HUDEP-2 (cell line): Measurements from ENCODE around the gene RNASEH2A.
A peak's percentile ranks its signal among the peaks of the same experiment; 100 is the strongest.
"Not testable (repeated sequence)": the region's sequence is repeated elsewhere in the genome, so short reads cannot be mapped to it uniquely, and the experiment has no call there.

Experiments used
- DNase-seq, 76 experiments: peaks; one replicate each; lab custom pipeline; 2025; ENCODE audit not compliant: unreplicated experiment in 76 of 76; lab: John Stamatoyannopoulos, UW

Gene RNASEH2A

GRCh38 chr19:12825254-12826131, 19.1 kb downstream of the RNASEH2A start:
- DNase-seq: peak in 14 of 76 experiments; percentile 9 to 58 (median 26)

- DNase-seq: peak in 62 of 76 experiments; percentile 19 to 81 (median 59)
Observed at GRCh38 chr19:12828494-12828893, 22.1 kb downstream of the RNASEH2A start.

DNA sequence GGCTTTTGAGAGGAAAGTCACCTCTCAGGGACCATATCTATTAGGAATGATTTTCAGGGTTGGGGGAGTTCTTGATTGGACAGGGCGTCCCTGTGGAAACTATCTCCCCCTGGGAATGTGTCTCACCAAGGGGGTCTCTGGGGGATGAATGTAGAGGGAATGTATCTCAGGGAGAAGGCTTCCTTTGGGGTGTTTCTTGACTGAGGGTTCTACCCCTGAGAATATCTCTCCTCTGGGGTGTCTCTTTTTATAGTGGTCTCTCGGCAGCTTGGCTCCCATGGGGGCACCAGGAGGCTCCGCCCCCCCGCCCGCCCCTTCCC, 27.0 kb downstream of the RNASEH2A start:
- no peak for DNase-seq

DNA sequence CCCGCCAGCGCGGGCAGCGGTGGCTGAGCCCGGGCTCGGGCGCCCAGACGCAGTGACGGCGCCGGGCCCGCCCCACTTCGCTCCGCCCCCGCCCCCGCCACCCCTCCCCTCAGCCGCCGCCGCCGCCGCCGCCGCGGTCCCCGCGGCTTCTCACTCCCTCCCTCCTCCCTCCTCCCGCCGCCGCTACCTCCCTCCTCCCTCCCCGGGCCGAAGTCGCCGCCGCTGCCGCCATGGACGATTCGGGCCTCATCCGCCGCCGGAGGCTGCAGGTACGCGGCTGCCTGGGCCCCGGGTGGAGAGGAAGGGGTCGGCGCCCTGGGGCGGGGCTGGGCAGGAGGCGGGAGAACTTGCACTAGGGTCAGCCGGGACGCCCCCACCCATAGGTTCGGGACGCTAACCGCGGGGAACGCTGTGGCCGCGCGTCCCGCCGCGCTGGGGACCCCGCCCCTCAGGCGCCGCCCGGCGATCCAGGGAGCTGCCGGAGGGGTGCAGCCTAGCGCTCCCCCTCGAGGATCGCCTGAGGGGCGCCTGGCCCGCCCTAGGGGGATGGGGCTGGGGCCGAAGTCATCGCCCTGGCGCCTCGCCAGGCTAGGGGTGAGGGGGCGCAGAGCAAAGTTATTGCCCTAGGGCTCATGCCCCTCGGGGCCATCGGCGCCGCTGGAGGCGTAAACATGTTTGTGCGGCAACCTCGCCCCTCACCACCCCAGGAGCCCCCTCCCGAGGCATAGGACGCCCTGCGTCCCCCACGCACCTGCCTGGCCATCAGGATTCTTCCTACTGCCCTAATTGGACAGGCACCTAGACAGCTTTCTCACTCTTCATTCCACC, 27.6 kb downstream of the RNASEH2A start:
- peak in 22 of 76 experiments; percentile 17 to 58 (median 32) for DNase-seq

GRCh38 chr19:12834566-12834943, 28.2 kb downstream of the RNASEH2A start, which contains the start of gene RTBDN:
RTBDN (minus strand) TSS chr19:12834579; CDS start chr19:12829979, 4,600 bp downstream.
- DNase-seq: peak in 1 of 76 experiments; percentile 12

DNA sequence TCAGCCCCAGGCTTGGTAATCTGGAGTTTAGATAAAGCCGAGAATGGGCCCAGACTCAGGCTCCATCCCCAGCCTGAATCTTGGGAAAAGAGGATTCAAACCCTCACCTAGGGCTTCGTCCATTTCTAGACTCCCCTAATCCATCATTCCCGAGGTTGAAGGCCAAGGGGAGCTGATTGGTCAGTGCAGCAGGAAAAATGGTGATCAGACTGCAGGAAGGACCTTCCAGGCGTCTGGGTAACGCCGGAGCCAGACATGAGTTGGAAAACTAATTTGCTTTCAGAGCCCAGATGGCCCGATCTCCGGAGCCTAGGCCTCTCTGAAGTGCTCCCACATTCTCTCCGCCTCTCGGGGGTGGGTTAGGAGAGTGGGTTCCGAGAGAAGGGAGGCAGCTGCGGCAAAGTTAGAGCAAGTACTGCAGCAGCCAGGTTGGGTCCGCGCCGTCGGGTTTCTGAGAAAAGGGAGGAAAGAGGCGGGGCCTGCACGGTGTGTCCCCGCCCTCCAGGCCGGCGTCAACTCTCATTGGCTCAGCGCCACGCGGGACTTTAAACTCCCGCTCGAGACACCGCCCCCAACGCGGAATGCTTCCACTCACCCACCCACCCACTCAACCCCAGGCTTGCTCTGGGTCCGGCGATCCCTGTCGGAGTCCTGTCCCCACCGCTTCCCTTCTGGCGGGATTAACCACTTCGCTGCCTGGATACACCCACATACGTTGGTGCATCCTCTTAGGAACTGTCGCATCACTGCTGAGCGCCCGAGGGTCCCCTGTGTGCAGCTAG, 28.8 kb downstream of the RNASEH2A start:
- DNase-seq: peak in 46 of 76 experiments; percentile 28 to 67 (median 47)

DNA sequence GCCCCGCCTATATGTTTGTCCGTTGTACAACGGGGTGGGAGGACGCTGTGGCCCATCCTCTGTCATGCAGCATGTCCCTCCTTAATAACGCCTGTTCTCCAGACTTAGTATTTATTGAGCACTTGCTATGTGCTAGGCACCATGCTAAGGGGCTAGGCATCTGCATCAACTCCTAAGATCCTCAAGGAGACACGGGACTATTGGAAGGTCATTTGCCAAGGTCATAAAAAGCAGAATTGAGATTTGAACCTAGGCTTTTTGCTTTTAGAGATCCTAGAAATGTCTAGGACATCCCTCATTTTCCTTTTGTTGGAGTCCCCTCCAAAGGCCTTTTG, 30.1 kb downstream of the RNASEH2A start:
- DNase-seq: peak in 2 of 76 experiments; percentile 15 to 32

DNA sequence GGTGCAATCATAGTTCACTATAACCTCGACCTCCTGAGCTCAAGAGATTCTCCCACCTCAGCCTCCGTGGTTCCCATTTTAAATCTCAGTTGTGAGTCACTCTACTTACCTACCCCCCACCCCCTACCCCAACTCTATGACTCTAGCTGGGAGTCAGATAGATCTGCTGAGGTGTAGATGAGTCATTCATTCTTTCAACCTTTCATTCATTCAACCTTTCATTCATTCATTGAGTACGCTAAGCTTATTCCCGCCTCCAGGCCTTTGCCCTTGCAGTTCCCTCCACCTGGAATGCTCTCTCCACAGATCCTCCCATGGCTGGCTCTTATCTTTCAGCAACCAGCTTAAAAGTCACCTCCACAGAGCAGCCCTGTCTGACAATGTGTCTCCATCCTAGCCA, 30.8 kb downstream of the RNASEH2A start:
- no peak for DNase-seq

GRCh38 chr19:12838182-12838885, 31.9 kb downstream of the RNASEH2A start, which contains the start of gene MAST1:
MAST1 (plus strand) TSS chr19:12838515; CDS start chr19:12838573, 58 bp downstream.
- DNase-seq: peak in 49 of 76 experiments; percentile 20 to 74 (median 54)

GRCh38 chr19:12838886-12839756, 32.7 kb downstream of the RNASEH2A start:
- DNase-seq: peak in 4 of 76 experiments; percentile 12 to 34 (median 12)

GRCh38 chr19:12840091-12841079, 34.0 kb downstream of the RNASEH2A start:
- DNase-seq: peak in 74 of 76 experiments; percentile 49 to 99 (median 92)

GRCh38 chr19:12841094-12841493, 34.7 kb downstream of the RNASEH2A start:
- peak in 33 of 76 experiments; percentile 20 to 64 (median 48) for DNase-seq

DNA sequence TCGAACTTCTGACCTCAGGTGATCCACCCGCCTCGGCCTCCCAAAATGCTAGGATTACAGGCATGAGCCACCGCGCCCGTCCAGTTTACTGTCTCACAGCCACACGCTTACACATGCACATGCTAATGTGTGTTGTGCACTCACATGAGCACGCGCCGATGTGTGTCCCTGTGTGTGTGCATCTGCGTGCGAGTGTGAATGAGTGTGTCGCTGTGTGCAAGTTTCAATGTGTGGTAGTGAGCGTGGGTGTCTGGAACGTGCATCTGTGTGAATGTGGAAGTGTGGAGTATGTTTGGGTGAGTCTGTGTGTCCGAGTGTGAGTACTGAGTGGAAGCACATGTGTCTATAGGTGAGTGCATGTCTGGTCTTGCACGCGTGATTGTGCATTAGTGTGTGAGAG, 36.1 kb downstream of the RNASEH2A start:
- DNase-seq: no peak

- DNase-seq: no peak
Observed at GRCh38 chr19:12843328-12843727, 36.9 kb downstream of the RNASEH2A start.

GRCh38 chr19:12843999-12844732, 37.8 kb downstream of the RNASEH2A start:
- peak in 5 of 76 experiments; percentile 23 to 36 (median 32) for DNase-seq

DNA sequence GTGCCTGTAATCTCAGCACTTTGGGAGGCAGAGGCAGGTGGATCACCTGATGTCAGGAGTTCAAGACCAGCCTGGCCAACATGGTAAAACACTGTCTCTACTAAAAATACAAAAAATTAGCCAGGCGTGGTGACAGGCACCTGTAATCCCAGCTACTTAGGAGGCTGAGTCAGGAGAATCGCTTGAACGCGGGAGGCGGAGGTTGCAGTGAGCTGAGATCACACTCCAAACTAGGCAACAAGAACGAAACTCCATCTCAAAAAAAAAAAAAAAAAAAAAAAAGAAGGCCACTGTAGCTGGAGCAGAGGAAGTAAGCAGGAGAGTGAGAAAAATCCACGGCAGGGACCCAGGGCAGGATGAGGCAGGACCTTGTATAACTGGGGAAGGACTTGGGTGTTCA, 40.2 kb downstream of the RNASEH2A start:
- DNase-seq: not testable (repeated sequence)
